Transverse colon (tissue), 4 donors: ENCODE data around the gene BLNK.

Experiments used
- EP300 ChIP-seq: sonication (generic); formaldehyde crosslinking; IDR thresholded peaks from one replicate; pipeline ENCODE4 v1.6.1; 2017; ENCODE audit warnings: antibody characterized with exemption, low read depth
- POLR2A ChIP-seq: fragments of 450-650 bp; IDR thresholded peaks from one replicate; pipeline ENCODE4 v1.6.1; 2016; ENCODE audit warnings: antibody characterized with exemption, mild to moderate bottlenecking, moderate library complexity
- POLR2AphosphoS5 ChIP-seq, 3 donors: sonication (generic); formaldehyde crosslinking; IDR thresholded peaks; one replicate each; pipeline ENCODE4 v1.6.1; 2016; ENCODE audit warnings: antibody characterized with exemption in 3 of 3
- TF ChIP-seq, protein P1 (sequence below), 5 experiments: fragments of 200-600 bp in 3 of 5; fragments of 450-650 bp in 2 of 5; sonication (generic) in 3 of 5; IDR thresholded peaks; 1 replicate in 2 of 5; 2 replicates in 3 of 5; pipeline ENCODE4 v1.5.1; 2016 to 2017; ENCODE audit warnings: antibody characterized with exemption in 5 of 5, inconsistent platforms in 3 of 5, mild to moderate bottlenecking in 2 of 5, moderate library complexity in 1 of 5

DNA sequence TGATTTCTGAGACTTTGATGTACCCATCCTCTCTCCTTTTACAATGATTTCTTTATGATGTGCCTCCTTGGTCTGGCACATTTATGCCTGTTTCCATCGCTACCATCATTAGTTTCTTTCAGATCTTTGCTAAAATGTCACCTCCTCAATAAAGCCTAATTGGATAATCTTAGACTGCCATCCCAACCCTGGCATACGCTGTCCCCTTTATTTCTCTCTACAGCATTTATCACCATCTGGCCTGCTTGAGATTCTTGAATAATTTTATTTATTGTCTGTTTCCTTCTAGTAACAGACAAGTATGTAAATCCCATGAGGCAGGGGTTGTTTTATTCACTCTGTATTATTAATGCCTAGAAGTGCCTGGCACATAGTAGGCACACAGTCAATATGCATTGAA is 26.1 kb upstream of the BLNK start:
- no peak for TF ChIP-seq POLR2AphosphoS5 (IDR thresholded peaks at IDR 0.05)
- TF ChIP-seq, protein P1, sequence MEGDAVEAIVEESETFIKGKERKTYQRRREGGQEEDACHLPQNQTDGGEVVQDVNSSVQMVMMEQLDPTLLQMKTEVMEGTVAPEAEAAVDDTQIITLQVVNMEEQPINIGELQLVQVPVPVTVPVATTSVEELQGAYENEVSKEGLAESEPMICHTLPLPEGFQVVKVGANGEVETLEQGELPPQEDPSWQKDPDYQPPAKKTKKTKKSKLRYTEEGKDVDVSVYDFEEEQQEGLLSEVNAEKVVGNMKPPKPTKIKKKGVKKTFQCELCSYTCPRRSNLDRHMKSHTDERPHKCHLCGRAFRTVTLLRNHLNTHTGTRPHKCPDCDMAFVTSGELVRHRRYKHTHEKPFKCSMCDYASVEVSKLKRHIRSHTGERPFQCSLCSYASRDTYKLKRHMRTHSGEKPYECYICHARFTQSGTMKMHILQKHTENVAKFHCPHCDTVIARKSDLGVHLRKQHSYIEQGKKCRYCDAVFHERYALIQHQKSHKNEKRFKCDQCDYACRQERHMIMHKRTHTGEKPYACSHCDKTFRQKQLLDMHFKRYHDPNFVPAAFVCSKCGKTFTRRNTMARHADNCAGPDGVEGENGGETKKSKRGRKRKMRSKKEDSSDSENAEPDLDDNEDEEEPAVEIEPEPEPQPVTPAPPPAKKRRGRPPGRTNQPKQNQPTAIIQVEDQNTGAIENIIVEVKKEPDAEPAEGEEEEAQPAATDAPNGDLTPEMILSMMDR (IDR thresholded peaks at IDR 0.05): no peak
- no peak for TF ChIP-seq EP300
- TF ChIP-seq POLR2A: no peak
